ENCODE data around the gene SLC6A12.

DNA sequence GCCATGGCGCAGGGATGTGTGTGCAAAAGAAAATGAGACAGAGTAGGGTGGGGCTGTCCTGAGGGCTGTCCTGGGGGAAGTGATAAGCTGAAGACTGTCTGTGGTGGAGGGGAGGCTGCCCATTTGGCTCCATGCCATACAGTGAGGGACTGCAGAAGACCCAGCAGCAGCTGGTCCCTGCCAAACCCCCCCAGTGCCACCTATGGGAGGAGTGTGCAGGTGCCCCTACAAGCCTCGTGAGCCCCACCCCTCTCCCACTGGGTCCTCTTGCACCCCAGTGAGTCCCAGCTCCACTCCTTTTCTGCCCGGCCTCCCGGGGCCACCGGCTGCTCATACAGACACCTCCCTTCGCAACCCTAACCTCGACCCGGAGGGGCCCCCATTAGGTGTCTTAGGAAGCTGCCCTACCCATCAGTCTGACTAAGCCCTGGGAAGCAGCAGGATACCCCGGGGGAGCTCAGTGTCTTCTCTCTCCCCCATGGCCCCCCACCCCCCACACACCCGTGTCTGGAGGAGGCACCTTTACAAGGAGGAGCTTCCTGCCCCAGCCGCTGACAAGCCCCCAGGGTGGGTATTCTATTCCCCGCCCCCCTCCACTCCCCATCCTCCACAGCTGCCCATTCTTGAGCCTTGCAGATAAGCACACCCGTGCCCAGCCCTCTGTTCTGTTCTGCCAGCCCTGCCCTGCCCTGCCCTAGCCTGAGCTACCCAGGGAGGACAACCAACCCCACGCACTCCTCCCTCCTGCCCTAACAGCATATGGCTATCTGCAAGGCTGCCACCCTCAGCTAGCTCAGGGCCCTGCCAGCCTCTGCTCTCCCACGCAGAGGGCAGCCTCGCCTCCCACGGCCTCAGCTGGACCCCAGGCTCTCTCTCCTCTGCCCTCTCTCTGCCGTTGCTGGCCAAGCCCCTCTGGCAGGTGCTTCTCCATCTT, 41.9 kb downstream of the SLC6A12 start:
- TF ChIP-seq POLR2A (IDR thresholded peaks at IDR 0.05): no peak
- TF ChIP-seq, protein P1, sequence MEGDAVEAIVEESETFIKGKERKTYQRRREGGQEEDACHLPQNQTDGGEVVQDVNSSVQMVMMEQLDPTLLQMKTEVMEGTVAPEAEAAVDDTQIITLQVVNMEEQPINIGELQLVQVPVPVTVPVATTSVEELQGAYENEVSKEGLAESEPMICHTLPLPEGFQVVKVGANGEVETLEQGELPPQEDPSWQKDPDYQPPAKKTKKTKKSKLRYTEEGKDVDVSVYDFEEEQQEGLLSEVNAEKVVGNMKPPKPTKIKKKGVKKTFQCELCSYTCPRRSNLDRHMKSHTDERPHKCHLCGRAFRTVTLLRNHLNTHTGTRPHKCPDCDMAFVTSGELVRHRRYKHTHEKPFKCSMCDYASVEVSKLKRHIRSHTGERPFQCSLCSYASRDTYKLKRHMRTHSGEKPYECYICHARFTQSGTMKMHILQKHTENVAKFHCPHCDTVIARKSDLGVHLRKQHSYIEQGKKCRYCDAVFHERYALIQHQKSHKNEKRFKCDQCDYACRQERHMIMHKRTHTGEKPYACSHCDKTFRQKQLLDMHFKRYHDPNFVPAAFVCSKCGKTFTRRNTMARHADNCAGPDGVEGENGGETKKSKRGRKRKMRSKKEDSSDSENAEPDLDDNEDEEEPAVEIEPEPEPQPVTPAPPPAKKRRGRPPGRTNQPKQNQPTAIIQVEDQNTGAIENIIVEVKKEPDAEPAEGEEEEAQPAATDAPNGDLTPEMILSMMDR (IDR thresholded peaks at IDR 0.05): no peak
